ENCODE measurements around the gene PARD3.
A peak's percentile ranks its signal among the peaks of the same experiment; 100 is the strongest.

The PARD3 gene

DNA sequence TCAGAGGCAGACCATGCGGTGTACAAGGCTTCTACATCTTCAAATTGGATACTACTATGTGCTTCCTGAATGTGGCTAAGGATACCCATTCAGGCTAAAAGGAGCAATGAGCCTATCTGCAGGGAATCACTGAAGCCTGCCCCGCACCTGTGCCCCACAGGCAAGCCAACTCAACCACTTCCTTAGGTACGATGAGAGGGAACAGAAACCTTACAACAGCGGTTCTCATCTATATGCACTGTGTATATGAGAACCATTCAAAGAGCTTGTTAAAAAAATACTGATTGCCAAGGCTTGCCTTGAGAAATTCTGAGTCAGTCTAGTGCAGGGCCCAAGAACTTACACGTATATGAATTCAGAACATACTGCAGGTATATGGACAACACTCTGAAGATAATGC is 679.6 kb downstream of the PARD3 start:
- no peak for DNase-seq

- DNase-seq: no peak
Observed at GRCh38 chr10:34134602-34135001, 680.5 kb downstream of the PARD3 start.

- DNase-seq: no peak
Observed at GRCh38 chr10:34133406-34133805, 681.7 kb downstream of the PARD3 start.

DNA sequence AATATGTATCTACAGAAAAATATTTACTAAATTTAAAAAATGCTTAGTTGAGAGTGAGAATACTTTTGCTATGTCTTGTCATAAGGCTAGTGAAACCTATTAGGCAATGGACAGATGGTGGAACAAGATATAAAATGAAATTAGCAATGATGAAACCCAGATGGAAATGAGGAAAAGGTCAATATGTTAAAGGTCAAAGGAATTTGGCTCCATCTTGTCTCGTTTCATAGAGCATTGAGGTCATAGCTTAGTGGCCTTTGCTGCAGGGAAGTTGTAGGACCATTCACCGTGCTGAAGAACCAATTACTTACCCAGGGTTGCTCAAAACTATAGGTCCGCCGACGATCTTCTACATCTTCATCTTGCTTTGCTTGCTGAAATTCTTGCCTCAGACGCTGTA is 683.9 kb downstream of the PARD3 start:
- DNase-seq: peak; percentile 10

DNA sequence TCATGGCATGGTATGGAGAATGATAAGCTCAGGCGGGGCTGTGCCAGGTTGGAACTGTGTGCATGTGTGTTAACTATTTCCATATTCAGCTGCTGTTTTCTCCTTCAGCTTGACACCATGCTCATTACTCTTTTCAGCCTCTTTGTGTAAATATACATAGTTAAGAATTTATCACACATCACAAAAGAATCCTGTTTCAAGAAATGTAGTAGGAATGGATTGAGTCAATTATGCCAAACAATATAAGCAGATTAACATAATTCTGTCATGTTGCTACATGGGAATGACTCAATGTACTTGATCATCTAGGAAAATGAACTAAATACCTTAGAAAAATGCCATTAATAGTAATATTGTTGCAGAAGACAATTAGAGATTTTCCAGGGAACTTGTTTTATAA is 687.4 kb downstream of the PARD3 start:
- no peak for DNase-seq

DNA sequence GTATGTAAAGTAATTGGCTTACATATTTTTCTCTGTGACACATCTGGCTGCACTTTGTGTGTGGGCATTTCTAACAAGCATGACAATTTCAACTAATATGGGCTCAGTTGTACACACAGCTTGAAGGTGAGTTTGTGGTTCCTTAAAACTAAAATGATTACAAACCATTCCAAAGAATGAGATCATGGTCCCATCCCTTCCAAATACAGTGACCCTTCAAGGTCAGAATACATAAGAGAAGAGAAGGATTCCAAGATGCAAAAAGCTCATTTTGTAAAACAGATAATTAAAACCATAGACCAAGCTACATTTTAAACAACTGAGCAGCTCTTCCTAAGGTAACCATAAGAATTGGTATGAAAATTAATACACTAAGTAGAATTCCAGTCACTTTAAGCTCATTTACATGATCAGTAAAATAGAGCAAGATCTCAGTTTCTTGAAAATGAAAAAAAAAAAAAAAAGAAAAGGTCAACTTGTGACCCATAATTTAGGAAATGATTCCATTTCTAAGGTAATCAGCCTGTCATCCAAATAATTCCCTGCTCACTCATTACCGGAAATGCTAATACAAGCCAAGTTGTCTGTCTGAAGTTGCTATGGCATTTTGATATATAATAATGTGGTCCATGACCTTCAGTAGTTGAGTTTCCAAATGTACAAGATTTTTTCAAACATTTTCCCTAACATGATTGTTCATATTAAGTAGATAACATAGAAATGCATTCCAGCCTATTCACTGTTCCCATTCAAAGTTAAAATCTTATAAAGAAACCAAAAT is 688.5 kb downstream of the PARD3 start:
- no peak for DNase-seq

- no peak for DNase-seq
Observed at GRCh38 chr10:34125702-34126101, 689.4 kb downstream of the PARD3 start.

DNA sequence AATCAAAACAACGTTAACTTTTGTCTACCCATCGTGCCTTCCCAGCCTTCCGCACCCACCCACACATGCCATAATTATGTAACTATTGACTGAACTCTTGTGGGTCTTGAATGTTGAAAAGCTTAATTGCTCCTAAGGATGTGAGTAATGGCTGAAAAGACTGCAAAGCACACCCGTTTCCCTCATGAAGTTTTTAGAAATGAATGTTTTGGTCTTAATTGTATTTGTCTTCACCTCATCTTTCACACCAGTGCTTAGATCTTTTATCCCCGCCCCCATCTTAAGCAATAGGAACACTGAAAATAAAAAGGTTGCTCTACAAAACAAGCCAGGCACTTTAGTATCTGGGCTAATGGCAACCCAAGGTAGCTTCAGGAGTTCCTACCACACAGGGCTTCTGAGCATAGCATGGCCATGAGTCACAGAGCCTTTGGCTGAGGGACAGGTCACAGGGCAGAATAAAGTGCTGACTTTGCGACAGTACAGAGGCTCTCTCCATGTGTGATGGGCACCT is 690.5 kb downstream of the PARD3 start:
- no peak for DNase-seq

DNA sequence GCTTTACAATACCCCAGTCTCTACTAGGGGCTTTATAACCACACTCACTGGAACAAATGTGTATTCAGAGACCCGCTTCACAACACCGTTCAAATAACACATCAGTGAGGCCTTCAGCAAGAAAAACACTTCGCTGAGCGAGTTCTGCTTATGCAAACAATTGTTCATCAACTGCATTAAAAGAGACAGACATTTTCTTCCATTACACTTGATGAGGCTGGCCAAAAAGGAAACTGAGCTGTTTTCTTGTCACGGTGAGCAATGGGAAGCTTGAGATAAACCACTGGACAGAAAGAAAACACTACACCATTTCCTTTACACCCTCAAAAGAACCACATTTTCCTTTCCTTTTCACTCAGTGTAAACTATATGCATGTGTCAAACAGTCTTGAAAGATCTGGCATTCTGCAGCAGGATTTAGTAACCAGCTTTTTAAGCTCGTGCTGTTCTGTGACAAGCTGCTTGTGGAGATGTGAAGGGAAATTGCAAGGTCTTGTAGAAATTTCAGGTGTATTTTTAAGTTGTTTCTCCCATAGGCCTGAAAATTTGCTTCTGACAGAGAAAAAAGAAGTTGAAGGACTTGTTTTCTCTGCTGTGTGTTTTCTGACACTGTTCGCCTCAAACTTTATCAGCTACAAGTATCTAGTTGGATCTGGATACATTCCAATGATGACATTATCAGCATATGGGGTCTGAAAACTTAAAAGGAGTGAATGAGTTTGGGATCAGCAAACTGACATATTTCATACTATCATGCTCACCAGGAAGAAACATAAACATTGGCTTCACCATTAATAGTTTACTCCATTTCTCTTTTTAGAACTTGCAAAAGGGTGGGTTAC is 693.1 kb downstream of the PARD3 start:
- no peak for DNase-seq

DNA sequence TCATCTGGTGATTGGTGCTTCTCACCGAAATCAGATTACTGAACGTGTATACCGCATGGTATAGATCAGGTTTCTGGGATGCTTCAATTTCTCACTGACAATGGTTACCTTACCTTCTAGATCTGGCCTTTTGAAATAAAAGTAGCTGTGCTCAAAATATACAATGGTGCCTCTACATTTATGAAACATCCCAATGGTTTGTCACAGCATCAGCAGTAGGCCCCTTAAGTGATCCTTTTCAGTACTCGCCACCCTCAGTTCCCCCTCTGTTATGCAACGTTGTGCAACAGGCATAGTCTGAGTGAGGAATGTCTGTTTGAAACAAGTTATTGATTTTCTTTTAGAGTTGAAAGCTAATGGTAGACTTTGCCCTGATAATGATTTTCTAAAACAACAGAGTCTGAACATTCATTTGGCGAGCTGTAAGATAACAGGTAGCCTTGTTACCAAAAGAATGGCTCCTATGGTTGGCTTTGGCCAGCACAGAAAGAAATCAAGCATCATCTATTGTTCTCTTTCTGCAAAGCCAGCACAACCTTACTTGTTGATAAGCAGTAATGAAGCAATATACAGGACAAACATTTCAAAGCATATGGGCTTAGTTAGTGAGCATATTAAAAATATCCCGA is 693.9 kb downstream of the PARD3 start:
- DNase-seq: no peak

DNA sequence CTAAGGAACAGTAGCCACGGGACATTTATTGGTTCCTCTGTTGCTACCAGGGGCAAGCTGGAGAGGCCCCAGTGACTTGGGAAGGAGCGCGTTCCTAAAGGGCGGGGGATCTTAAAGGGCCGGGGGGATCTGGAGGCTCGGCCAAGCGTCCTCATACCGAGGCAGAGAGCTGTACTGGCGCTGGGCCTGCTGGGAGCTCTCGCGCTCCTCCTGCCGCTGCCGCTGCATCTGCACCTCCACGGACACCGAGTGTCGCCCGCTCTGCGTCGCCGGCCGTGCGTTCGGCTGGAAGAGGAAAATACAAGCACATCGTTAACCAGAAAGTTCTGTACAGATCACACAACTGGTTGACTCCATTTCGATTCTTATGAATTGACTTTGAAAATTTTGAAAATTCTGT is 695.6 kb downstream of the PARD3 start:
- no peak for DNase-seq

GRCh38 chr10:34116681-34117271 is 698.3 kb downstream of the PARD3 start:
- DNase-seq: no peak

- no peak for DNase-seq
Observed at GRCh38 chr10:34116220-34116641, 698.9 kb downstream of the PARD3 start.

DNA sequence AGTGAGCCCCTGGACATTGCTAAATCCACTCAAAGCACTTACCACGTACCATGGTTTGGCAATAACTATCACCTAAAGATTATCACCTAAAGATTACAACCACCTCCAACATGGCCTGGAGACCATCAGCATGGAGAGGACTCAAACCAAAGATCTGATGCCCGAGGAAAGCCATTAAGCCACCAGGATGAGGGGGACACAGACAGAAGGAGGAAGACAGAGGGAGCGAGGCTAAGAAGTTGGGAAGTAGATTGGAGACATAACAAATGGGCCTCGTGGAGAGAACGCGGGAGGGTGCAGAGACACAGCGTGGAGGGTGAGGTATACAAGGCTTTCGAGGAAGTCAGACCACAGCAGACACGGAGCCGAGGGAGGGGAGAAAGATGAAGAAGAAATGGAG is 700.2 kb downstream of the PARD3 start:
- no peak for DNase-seq

- no peak for DNase-seq
Observed at GRCh38 chr10:34113504-34114225, 701.4 kb downstream of the PARD3 start.

GRCh38 chr10:34112171-34112782 is 702.8 kb downstream of the PARD3 start:
- DNase-seq: no peak

DNA sequence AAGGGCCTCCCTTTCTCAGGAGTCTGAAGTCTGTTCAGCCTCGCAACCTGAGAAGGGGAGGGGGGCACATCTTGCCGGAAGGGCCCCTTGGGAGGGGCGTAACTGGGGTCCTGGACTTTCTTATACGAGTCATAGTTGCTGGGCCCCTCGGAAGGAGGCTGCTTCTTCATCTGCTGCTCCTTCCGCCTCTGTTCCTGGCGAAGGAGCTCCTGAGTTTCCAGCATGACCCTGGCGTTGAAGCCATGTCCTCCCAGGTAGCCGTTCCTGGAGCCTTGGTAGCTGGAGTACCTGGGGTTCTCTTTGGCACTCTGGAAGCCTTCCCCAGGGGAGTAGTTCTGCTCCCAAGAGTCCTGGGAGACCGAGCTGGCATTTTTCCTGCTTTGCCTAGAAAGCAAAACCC is 703.9 kb downstream of the PARD3 start:
- no peak for DNase-seq

DNA sequence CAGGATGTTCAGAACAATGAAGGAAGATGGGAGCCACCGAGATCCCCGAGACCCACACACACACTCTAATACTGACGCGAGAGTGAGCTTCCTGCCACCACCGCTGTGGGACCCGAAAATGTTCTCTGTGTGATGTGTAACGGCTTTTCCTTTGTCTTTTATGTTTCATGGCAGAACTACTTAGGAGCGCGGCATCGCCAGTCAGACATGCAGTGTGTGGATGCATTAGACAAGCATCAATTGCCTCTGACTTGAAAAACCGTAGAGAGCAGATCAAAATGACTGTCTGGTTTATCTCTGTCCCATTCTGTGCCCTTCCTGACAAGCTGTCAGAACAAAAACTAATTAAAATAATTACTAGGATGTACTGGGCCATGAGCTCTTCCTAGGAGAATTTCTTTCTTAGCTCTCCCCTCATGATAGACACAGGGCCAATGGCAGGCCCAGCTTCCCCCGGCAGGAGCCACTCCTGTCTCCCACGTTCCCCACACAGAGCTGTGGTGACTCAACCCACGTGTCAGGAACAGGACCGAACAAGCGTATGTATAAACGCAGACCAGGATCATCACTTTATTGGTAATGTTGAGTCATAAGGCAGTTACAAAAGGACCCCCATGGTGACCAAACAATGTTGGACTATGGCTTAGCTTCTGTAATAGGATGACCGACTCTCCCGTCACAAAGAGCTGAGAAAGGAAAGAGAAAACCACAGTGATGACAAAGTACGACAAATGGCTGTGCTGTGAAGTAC is 705.0 kb downstream of the PARD3 start:
- no peak for DNase-seq

GRCh38 chr10:34109495-34109894 is 705.6 kb downstream of the PARD3 start:
- no peak for DNase-seq

DNA sequence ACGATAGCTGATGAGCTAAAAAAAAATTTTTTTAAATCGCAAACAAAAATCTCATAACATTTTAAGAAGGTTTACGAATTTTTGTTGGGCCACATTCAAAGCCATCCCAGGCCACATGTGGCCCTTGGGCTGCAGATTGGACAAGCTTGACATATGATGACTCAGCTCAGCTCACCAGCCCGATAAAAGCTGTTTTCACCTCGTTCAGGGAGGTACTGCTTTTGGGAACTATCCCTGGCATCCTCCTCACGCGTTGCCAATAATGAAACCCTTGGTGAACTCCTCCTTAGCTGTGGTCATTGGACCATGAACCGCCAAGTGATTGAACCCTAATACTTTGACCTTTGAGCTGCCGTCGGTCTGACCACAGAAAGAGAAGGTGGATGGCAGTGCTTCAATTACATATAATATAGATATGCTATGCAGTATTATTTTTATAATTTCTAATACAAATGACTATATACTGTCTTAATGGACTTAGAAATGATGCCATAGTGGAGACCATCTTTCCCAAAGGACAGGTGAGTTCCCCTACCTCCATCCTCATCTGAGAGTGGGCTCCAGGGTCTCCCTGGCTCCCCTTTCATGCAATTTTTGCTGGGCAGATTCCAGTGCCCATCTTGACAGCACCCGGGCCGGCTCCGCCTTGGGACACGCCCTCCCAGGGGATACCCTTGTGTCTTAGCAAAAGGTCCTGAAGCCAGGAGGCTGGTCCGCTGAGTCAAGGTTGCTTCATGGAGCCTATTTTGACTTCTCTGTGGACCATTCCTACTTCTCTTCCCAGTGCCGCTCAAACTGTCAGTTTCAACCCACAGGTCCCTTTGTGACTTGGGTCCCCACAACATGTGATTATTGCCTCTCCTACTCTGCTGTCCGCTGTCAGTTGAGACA is 707.2 kb downstream of the PARD3 start:
- DNase-seq: no peak

Data from suppressor macrophage treated with lipopolysaccharide for 4 hours (primary cell).